Measurements from ENCODE around the gene RAB17.

RAB17 gene

GRCh38 chr2:237556773-237557632, 33.5 kb downstream of the RAB17 start:
- DNase-seq, result no peak

GRCh38 chr2:237555560-237555959, 35.0 kb downstream of the RAB17 start:
- DNase-seq, result no peak

- DNase-seq, result no peak
Measured at GRCh38 chr2:237553948-237554347, 36.6 kb downstream of the RAB17 start.

DNA sequence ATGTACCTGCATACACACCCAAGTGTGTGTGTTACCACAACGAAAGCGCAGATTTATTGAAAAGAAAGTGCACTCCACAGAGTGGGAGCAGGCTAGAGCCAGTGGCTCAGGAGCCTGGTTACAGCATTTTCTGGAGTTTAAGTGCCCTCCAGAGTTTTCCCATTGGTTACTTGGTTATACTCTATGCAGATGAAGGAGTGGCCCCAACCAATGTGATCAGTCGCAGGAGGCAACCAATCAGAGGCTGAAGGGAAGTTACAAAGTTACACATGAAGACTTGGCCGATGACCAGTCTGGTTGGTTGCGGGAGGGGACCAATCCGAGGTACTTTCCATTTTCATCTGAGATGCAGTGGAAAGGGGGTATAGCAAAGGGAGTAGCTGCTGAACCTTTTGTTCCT, 37.6 kb downstream of the RAB17 start:
- no peak for DNase-seq

- no peak for DNase-seq
Measured at GRCh38 chr2:237551071-237551574, 39.4 kb downstream of the RAB17 start.

GRCh38 chr2:237549643-237550415, 40.7 kb downstream of the RAB17 start:
- no peak for DNase-seq

DNA sequence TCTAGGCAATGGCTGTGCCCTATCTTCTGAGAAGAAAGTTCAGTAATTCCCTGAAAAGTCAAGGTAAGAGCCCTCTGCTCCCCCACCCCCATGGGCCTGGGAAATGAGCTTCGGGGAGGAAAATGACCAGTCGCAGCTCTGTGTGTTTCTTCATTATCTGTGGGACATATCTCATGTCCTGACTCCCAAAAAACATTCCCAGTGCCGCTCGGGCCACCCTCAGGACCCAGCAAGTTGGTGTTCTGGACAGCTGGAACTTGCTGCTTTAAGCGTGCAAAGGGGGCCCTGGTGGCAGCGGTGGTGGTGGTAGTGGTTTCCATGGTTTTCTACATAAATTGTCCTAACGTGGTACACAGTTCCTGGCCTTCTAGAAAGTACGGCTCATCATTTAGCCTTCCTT, 41.3 kb downstream of the RAB17 start:
- DNase-seq, result no peak

DNA sequence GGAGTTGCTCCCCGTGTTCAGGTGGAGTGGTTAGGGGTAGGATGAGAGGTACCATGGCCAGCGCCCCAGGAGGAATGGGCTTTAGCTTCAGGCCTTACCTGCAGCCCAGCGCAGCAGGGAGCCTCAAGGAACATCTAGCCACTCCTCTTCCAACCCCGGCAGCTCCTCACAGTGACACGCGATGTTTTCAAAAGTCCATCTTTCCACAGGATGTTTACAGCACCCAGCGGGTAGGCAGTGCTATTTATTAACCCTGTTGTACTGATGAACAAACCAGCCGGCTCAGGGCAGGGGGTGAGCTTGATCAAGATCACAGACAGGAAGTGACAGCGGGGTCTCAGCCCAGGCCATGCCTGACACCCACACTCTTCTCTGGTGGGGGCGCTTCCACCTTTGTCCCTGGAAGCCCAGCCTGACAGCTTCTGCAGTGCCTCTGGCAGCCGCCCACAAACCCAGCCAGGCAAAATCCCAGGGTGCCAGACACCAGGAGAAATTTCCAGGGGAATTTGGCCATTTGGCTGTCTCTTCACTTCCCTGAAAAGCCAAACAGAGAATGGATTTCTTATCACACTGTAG, 42.6 kb downstream of the RAB17 start:
- DNase-seq, result no peak

- no peak for DNase-seq
Measured at GRCh38 chr2:237546876-237547395, 43.6 kb downstream of the RAB17 start.

GRCh38 chr2:237546040-237546875, 44.3 kb downstream of the RAB17 start:
- no peak for DNase-seq

DNA sequence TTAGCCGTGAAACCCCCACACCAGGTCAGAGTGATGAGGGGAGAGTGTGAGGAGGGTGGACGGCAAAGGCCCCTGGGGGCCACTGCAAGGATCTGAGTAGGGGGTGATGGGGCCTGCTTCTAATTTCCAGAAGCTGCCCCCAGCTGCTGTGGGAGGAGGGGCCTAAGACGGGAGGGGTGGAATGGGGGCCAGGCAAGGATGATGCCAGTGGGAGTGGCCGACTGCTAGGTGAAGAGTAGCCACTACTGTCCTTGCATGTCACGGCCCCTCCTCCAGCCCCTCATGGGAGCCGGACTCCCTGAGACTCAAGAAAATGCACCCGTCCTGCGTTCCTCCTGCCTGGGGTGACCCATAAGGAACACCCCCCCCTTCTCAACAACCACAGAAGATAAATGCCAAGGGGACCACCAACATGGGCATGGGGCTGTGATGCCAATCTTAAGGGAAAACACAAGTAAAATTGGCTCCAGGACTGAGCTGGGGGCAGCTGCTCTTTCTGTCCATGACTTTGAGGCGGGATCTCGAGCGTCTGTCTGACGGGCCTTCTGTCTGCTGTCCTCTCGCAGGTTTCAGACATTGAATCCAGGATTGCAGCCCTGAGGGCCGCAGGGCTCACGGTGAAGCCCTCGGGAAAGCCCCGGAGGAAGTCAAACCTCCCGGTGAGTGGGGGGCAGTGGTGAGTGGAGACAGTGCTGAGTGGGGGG, 48.4 kb downstream of the RAB17 start:
- no peak for DNase-seq

GRCh38 chr2:237541243-237541642, 49.3 kb downstream of the RAB17 start:
- DNase-seq, result no peak

- no peak for DNase-seq
Measured at GRCh38 chr2:237540823-237541222, 49.7 kb downstream of the RAB17 start.

DNA sequence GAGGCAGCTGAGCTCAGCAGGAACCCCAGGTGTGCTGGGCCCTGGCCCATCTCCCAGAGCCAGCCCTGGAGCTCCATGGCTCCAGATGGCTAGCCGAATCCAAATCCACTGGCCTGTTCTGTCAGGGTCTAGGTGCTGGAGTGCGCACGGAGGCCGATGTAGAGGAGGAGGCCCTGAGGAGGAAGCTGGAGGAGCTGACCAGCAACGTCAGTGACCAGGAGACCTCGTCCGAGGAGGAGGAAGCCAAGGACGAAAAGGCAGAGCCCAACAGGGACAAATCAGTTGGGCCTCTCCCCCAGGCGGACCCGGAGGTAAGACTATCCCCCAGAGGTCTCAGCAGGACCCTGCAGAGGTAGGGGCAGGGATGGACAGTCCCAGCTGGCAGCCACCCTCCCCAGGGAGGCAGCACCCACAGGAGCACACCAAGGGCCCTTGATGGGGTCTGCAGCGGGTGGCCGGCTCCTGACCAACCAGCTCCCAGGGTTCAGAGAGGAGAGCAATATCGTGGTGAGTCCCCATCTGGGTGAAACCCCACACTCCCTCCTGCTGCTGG, 50.2 kb downstream of the RAB17 start:
- DNase-seq, result no peak

DNA sequence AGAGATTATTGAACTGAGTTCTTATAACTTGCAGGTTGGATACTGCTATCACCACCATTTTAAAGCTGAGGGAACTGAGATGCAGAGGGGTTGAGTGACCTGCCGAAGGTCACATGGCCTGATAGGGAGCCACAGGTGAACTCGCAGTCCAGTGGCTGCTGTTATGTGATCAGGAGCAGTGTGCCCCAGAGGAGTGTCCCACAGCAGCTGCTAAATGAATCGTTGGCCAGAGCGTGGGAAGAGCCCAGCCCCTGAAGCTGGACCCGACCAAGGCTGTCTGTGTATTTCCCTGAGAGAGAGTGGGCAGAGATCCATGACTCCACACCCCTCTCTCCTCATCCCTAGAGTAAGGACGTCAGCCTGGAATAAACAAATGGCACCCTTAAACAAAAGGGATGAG, 50.9 kb downstream of the RAB17 start:
- no peak for DNase-seq

DNA sequence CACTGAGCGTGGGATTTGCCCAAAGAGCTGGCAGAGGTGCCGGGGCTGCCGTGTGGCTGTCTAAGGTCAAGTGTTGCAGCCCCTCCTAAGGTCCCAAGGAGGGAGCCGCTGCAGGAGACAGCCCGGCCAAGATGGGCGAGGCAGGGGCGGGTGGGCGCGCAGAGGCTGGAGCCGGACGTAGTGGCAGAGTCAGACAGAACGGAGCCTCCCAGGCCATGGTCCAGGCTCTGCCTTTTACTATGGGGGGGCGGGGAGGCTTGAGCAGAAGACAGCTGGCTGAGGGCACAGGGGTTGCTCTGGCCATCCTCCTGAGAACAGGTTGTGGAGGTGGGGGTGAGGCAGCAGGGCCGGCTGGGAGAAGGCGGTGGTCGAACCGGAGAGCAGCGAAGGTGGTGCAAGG, 51.6 kb downstream of the RAB17 start:
- DNase-seq, result no peak

DNA sequence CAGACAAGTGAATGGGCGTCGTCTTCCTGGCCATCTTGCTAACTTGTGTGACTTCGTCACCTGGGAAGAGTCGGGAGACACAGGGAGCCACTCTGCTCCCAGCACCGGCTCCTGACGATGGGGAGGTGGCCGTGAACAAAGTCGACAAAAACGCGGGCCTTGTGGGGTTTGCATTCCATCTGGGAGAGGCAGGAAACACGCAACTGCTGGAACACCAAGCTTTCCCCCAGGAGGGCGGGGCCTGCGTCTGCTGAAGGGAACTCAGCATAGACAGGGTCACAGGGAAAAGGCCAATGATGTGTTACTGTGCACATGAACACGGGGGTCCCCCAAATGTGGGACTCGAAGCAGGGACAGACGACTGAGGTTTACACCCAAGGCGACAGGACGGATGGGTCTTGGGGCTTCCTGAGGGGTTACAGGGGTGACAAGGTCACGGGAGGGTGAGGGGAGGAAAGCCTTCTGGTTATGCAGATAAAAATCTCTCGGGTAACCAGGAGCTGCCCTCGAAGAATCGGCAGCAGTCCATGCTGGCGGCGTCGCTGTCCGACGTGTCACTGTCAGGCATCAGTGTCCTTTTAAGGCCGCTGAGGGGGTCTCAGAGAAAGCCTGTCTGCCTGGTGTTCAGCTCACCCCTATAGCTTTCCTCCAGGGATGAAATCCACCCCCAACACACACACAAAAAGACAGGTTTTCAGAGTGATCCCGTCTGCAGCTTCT, 52.4 kb downstream of the RAB17 start:
- DNase-seq, result no peak

- no peak for DNase-seq
Measured at GRCh38 chr2:237536617-237537016, 53.9 kb downstream of the RAB17 start.

GRCh38 chr2:237536083-237536415, 54.5 kb downstream of the RAB17 start:
- no peak for DNase-seq

DNA sequence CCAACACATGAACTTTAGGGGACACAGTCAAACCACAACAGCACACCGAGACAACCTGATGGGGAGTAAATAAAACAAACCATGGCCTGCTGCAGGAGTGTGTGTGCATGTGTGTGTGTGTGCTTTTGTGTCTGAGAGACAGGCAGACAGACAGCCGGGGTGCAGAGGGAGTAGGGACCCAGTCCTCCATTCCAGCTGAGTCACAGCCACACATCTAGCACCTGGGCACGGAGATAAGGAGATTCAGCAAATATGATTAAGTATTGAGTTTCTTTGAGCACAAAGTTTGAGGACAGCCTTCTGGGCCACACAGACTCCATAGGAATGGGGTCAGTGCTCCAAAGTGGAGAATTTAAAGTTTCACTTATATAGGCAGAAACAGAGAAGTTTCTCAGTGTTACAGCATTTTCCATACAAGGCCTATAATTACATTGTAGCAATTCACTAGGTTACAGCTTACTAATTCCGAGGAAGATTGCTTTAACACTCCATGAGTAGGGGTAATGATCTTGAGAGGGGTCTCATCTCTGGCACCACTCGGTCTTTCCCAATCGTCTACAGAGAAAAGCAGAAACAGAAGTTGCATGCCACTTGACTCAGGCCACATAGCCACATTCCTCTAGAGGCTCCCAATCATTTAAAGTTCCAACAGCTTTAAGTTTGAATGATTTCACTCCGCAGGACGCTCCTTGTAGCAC, 55.0 kb downstream of the RAB17 start:
- no peak for DNase-seq
